NOMO-1 treated with dmso at 0.1 percent for 144 hours (cell line): ENCODE measurements around the gene ATP2C2.

ENCODE experiments used
- DNase-seq: peaks from one replicate; lab custom pipeline; 2025; ENCODE audit not compliant: unreplicated experiment; lab: John Stamatoyannopoulos, UW

ATP2C2 gene

GRCh38 chr16:84466692-84467091 is 98.4 kb downstream of the ATP2C2 start:
- DNase-seq: no peak

- no peak for DNase-seq
Measured at GRCh38 chr16:84467256-84467655, 98.9 kb downstream of the ATP2C2 start.

GRCh38 chr16:84467709-84468108 is 99.4 kb downstream of the ATP2C2 start:
- DNase-seq: no peak

- DNase-seq: no peak
Measured at GRCh38 chr16:84471316-84471715, 103.0 kb downstream of the ATP2C2 start.

- DNase-seq: no peak
Measured at GRCh38 chr16:84471966-84472365, 103.6 kb downstream of the ATP2C2 start.

- DNase-seq: no peak
Measured at GRCh38 chr16:84475643-84476240, 107.4 kb downstream of the ATP2C2 start.

- DNase-seq: no peak
Measured at GRCh38 chr16:84476401-84476800, 108.1 kb downstream of the ATP2C2 start.

- no peak for DNase-seq
Measured at GRCh38 chr16:84477661-84478060, 109.3 kb downstream of the ATP2C2 start.

GRCh38 chr16:84478172-84478947 is 110.0 kb downstream of the ATP2C2 start:
- no peak for DNase-seq

GRCh38 chr16:84479716-84480450 is 111.5 kb downstream of the ATP2C2 start:
- no peak for DNase-seq

- no peak for DNase-seq
Measured at GRCh38 chr16:84481051-84481735, 112.9 kb downstream of the ATP2C2 start.

GRCh38 chr16:84482001-84482891 is 113.9 kb downstream of the ATP2C2 start:
- DNase-seq: no peak

GRCh38 chr16:84482951-84483881 is 114.9 kb downstream of the ATP2C2 start:
- no peak for DNase-seq

GRCh38 chr16:84483882-84484565 is 115.7 kb downstream of the ATP2C2 start:
- no peak for DNase-seq

- DNase-seq: no peak
Measured at GRCh38 chr16:84484579-84485254, 116.4 kb downstream of the ATP2C2 start.

GRCh38 chr16:84485255-84486010 is 117.1 kb downstream of the ATP2C2 start:
- no peak for DNase-seq

GRCh38 chr16:84486126-84486525 is 117.8 kb downstream of the ATP2C2 start:
- DNase-seq: no peak
